ENCODE data around the gene WHAMM.

The WHAMM gene, protein sequence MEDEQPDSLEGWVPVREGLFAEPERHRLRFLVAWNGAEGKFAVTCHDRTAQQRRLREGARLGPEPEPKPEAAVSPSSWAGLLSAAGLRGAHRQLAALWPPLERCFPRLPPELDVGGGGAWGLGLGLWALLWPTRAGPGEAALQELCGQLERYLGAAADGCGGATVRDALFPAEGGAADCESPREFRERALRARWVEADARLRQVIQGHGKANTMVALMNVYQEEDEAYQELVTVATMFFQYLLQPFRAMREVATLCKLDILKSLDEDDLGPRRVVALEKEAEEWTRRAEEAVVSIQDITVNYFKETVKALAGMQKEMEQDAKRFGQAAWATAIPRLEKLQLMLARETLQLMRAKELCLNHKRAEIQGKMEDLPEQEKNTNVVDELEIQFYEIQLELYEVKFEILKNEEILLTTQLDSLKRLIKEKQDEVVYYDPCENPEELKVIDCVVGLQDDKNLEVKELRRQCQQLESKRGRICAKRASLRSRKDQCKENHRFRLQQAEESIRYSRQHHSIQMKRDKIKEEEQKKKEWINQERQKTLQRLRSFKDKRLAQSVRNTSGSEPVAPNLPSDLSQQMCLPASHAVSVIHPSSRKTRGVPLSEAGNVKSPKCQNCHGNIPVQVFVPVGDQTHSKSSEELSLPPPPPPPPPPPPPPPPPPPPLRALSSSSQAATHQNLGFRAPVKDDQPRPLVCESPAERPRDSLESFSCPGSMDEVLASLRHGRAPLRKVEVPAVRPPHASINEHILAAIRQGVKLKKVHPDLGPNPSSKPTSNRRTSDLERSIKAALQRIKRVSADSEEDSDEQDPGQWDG

DNA sequence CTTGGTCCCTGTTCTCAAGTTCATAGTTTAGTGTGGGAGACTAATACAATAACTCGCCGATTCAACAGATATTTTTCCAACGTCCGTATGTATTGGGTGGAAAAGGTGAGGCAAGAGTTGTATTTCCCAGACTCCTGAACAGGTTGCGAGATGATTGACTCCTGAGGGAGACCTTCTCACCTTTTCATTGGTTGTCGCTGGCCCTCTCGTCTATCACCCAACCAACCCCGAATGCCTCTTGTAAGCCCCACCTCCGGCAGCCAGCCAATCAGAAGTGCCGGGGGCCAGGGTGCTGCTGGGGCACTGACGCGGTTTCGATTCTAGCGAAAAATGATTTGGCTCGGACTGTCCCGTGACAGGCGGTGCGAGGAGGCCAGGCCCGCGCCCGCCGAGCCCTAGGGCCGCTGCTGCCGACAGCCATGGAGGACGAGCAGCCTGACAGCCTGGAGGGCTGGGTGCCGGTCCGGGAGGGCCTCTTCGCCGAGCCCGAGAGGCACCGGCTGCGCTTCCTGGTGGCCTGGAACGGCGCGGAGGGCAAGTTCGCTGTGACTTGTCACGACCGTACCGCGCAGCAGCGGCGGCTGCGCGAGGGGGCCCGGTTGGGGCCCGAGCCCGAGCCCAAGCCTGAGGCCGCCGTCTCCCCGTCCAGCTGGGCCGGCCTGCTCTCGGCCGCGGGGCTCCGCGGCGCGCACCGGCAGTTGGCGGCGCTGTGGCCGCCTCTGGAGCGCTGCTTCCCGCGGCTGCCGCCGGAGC is at the start of gene WHAMM:
WHAMM (plus strand) TSS at position 321 of the 753 bp plus-strand sequence; CDS start at position 420, 99 bp downstream.
- H3K27ac ChIP-seq (ENCODE audit: extremely low read depth, low read depth, low read length) = peak within 1 kb of the TSS; percentile 96
- no peaks in the 10 kb centered on the region for H3K9me3 ChIP-seq (ENCODE audit: control insufficient read depth, insufficient read depth, low read depth, low read length)
- peaks cover 16 to 23% of the 10 kb centered on the region in 2 experiments for H3K36me3 ChIP-seq (ENCODE audit: control insufficient read depth in 2 of 2, insufficient read depth in 1 of 2, low read length in 2 of 2)
- H3K4me3 ChIP-seq (ENCODE audit: low read depth, low read length) = peak within 1 kb of the TSS; percentile 100
- H3K4me1 ChIP-seq (ENCODE audit: control insufficient read depth, insufficient read depth, low read length) = peaks cover 10% of the 10 kb centered on the region
- ChIA-PET CTCF (interaction anchor here (1.3 kb wide), 1 partner anchor 191 kb away, joined by 4 read pairs; no protein-coding TSS in a partner anchor), POLR2A (interaction anchor here (1.6 kb wide), 1 partner anchor 59 kb away, joined by 10 read pairs; no protein-coding TSS in a partner anchor)
- TF ChIP-seq, protein P1, sequence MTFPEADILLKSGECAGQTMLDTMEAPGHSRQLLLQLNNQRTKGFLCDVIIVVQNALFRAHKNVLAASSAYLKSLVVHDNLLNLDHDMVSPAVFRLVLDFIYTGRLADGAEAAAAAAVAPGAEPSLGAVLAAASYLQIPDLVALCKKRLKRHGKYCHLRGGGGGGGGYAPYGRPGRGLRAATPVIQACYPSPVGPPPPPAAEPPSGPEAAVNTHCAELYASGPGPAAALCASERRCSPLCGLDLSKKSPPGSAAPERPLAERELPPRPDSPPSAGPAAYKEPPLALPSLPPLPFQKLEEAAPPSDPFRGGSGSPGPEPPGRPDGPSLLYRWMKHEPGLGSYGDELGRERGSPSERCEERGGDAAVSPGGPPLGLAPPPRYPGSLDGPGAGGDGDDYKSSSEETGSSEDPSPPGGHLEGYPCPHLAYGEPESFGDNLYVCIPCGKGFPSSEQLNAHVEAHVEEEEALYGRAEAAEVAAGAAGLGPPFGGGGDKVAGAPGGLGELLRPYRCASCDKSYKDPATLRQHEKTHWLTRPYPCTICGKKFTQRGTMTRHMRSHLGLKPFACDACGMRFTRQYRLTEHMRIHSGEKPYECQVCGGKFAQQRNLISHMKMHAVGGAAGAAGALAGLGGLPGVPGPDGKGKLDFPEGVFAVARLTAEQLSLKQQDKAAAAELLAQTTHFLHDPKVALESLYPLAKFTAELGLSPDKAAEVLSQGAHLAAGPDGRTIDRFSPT (tag by site-specific recombination; IDR thresholded peaks at IDR 0.05) = no peak
- TF ChIP-seq SP2 (tag by site-specific recombination; IDR thresholded peaks at IDR 0.05) (peak; percentile 95), SCRT2 (tag by site-specific recombination; IDR thresholded peaks at IDR 0.05) (peak; percentile 96), ZFP37 (tag by site-specific recombination; IDR thresholded peaks at IDR 0.05) (no peak), ZNF214 (tag by site-specific recombination; IDR thresholded peaks at IDR 0.05; ENCODE audit: borderline replicate concordance) (no peak), ZNF621 (tag by site-specific recombination; IDR thresholded peaks at IDR 0.05) (no peak), SETDB1 (IDR thresholded peaks at IDR 0.05; ENCODE audit: insufficient read length, low read length) (no peak), SP7 (tag by site-specific recombination; IDR thresholded peaks at IDR 0.05) (peak; percentile 67; the same call in 1 of the 2 replicates), ZNF76 (tag by site-specific recombination; IDR thresholded peaks at IDR 0.05; ENCODE audit: borderline replicate concordance, low read depth) (peak; percentile 68), ZBTB48 (tag by site-specific recombination; IDR thresholded peaks at IDR 0.05) (peak; percentile 91), ZFHX2 (tag by site-specific recombination; conservative IDR thresholded peaks at IDR 0.05) (no peak), GFI1B (tag by site-specific recombination; IDR thresholded peaks at IDR 0.05) (no peak)
- TF ChIP-seq, protein P2, sequence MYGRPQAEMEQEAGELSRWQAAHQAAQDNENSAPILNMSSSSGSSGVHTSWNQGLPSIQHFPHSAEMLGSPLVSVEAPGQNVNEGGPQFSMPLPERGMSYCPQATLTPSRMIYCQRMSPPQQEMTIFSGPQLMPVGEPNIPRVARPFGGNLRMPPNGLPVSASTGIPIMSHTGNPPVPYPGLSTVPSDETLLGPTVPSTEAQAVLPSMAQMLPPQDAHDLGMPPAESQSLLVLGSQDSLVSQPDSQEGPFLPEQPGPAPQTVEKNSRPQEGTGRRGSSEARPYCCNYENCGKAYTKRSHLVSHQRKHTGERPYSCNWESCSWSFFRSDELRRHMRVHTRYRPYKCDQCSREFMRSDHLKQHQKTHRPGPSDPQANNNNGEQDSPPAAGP (tag by site-specific recombination; IDR thresholded peaks at IDR 0.05) = no peak
- TF ChIP-seq, protein P3, sequence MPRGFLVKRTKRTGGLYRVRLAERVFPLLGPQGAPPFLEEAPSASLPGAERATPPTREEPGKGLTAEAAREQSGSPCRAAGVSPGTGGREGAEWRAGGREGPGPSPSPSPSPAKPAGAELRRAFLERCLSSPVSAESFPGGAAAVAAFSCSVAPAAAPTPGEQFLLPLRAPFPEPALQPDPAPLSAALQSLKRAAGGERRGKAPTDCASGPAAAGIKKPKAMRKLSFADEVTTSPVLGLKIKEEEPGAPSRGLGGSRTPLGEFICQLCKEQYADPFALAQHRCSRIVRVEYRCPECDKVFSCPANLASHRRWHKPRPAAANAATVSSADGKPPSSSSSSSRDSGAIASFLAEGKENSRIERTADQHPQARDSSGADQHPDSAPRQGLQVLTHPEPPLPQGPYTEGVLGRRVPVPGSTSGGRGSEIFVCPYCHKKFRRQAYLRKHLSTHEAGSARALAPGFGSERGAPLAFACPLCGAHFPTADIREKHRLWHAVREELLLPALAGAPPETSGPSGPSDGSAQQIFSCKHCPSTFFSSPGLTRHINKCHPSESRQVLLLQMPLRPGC (tag by site-specific recombination; IDR thresholded peaks at IDR 0.05) = peak; percentile 28; the same call in 1 of the 2 replicates
- TF ChIP-seq, protein P4, sequence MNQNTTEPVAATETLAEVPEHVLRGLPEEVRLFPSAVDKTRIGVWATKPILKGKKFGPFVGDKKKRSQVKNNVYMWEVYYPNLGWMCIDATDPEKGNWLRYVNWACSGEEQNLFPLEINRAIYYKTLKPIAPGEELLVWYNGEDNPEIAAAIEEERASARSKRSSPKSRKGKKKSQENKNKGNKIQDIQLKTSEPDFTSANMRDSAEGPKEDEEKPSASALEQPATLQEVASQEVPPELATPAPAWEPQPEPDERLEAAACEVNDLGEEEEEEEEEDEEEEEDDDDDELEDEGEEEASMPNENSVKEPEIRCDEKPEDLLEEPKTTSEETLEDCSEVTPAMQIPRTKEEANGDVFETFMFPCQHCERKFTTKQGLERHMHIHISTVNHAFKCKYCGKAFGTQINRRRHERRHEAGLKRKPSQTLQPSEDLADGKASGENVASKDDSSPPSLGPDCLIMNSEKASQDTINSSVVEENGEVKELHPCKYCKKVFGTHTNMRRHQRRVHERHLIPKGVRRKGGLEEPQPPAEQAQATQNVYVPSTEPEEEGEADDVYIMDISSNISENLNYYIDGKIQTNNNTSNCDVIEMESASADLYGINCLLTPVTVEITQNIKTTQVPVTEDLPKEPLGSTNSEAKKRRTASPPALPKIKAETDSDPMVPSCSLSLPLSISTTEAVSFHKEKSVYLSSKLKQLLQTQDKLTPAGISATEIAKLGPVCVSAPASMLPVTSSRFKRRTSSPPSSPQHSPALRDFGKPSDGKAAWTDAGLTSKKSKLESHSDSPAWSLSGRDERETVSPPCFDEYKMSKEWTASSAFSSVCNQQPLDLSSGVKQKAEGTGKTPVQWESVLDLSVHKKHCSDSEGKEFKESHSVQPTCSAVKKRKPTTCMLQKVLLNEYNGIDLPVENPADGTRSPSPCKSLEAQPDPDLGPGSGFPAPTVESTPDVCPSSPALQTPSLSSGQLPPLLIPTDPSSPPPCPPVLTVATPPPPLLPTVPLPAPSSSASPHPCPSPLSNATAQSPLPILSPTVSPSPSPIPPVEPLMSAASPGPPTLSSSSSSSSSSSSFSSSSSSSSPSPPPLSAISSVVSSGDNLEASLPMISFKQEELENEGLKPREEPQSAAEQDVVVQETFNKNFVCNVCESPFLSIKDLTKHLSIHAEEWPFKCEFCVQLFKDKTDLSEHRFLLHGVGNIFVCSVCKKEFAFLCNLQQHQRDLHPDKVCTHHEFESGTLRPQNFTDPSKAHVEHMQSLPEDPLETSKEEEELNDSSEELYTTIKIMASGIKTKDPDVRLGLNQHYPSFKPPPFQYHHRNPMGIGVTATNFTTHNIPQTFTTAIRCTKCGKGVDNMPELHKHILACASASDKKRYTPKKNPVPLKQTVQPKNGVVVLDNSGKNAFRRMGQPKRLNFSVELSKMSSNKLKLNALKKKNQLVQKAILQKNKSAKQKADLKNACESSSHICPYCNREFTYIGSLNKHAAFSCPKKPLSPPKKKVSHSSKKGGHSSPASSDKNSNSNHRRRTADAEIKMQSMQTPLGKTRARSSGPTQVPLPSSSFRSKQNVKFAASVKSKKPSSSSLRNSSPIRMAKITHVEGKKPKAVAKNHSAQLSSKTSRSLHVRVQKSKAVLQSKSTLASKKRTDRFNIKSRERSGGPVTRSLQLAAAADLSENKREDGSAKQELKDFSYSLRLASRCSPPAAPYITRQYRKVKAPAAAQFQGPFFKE (tag by site-specific recombination; IDR thresholded peaks at IDR 0.05; ENCODE audit: borderline replicate concordance) = no peak
- TF ChIP-seq, protein P5, sequence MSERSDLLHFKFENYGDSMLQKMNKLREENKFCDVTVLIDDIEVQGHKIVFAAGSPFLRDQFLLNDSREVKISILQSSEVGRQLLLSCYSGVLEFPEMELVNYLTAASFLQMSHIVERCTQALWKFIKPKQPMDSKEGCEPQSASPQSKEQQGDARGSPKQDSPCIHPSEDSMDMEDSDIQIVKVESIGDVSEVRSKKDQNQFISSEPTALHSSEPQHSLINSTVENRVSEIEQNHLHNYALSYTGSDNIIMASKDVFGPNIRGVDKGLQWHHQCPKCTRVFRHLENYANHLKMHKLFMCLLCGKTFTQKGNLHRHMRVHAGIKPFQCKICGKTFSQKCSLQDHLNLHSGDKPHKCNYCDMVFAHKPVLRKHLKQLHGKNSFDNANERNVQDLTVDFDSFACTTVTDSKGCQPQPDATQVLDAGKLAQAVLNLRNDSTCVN (tag by site-specific recombination; optimal IDR thresholded peaks at IDR 0.05) = peak; percentile 80
- TF ChIP-seq, protein P6, sequence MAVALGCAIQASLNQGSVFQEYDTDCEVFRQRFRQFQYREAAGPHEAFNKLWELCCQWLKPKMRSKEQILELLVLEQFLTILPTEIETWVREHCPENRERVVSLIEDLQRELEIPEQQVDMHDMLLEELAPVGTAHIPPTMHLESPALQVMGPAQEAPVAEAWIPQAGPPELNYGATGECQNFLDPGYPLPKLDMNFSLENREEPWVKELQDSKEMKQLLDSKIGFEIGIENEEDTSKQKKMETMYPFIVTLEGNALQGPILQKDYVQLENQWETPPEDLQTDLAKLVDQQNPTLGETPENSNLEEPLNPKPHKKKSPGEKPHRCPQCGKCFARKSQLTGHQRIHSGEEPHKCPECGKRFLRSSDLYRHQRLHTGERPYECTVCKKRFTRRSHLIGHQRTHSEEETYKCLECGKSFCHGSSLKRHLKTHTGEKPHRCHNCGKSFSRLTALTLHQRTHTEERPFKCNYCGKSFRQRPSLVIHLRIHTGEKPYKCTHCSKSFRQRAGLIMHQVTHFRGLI (tag by site-specific recombination; IDR thresholded peaks at IDR 0.05) = 0 out of 2 replicates have a peak, but pooled peaks have one; percentile 20
- TF ChIP-seq, protein P7, sequence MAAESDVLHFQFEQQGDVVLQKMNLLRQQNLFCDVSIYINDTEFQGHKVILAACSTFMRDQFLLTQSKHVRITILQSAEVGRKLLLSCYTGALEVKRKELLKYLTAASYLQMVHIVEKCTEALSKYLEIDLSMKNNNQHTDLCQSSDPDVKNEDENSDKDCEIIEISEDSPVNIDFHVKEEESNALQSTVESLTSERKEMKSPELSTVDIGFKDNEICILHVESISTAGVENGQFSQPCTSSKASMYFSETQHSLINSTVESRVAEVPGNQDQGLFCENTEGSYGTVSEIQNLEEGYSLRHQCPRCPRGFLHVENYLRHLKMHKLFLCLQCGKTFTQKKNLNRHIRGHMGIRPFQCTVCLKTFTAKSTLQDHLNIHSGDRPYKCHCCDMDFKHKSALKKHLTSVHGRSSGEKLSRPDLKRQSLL (tag by site-specific recombination; IDR thresholded peaks at IDR 0.05) = no peak

All from HEK293 (cell line).